SK-N-SH (cell line): Measurements from ENCODE around the gene CIDEB. TPM values are rescaled to one million over a fixed set of nuclear protein-coding genes. Genes with fewer than 3 reads are reported as not detected.
"Not testable (repeated sequence)": the region's sequence is repeated elsewhere in the genome, so short reads cannot be mapped to it uniquely, and the experiment has no call there.

Experiments used
- CTCF ChIA-PET: fragments of 300-600, 350-600 bp; formaldehyde crosslinking; extraction: SDS; loops from one replicate; lab custom pipeline; 2021; lab: Yijun Ruan, JAX
- POLR2A ChIA-PET: fragments of 350-600 bp; sonication (Branson Sonifier 250); formaldehyde crosslinking; extraction: SDS; loops from one replicate; lab custom pipeline; 2020; ENCODE audit warnings: antibody characterized with exemption, inconsistent platforms; lab: Yijun Ruan, JAX
- DNase-seq: peaks from one replicate; pipeline ENCODE4 v3.0.0; 2012
- H2AFZ ChIP-seq: fragments of 200-600 bp; sonication (generic); 2 replicates; pipeline ENCODE4 v1.8.1; 2016; ENCODE audit warnings: antibody characterized with exemption, mild to moderate bottlenecking, low read depth
- H3F3A ChIP-seq: fragments of 200-600 bp; sonication (generic); replicated peaks from 2 replicates; pipeline ENCODE3; 2016; ENCODE audit warnings: antibody characterized with exemption, mild to moderate bottlenecking; ENCODE audit not compliant: insufficient read depth
- H3K27ac ChIP-seq, 2 experiments: fragments of 200-500 bp in 1 of 2; fragments of 200-600 bp in 1 of 2; sonication (Bioruptor generic) in 1 of 2; sonication (generic), shearing (Covaris generic) in 1 of 2; 2 replicates each; pipeline versions ENCODE4 v1.5.1 to v1.6.1; 2014 to 2016; ENCODE audit warnings: low read depth in 2 of 2, inconsistent platforms in 1 of 2, low read length in 1 of 2, mild to moderate bottlenecking in 1 of 2, mixed read lengths in 1 of 2
- H3K27me3 ChIP-seq: fragments of 200-600 bp; sonication (generic), shearing (Covaris generic); 2 replicates; pipeline ENCODE4 v1.6.1; 2016; ENCODE audit warnings: mixed run types; ENCODE audit not compliant: insufficient read depth
- H3K36me3 ChIP-seq, 2 experiments: fragments of 200-500 bp in 1 of 2; fragments of 200-600 bp in 1 of 2; sonication (Bioruptor generic) in 1 of 2; sonication (generic) in 1 of 2; replicated peaks in 1 of 2; 2 replicates each; pipeline versions ENCODE3 to v1.5.1; 2014 to 2016; ENCODE audit warnings: low read length in 1 of 2, mild to moderate bottlenecking in 1 of 2; ENCODE audit not compliant: insufficient read depth in 2 of 2, control insufficient read depth in 1 of 2
- H3K4me1 ChIP-seq, 2 experiments: fragments of 200-500 bp in 1 of 2; fragments of 200-600 bp in 1 of 2; sonication (Bioruptor generic) in 1 of 2; sonication (generic), shearing (Covaris generic) in 1 of 2; 2 replicates each; pipeline versions ENCODE4 v1.5.1 to v1.6.1; 2014 to 2016; ENCODE audit warnings: low read depth in 1 of 2, low read length in 1 of 2, mixed run types in 1 of 2; ENCODE audit not compliant: insufficient read depth in 2 of 2, control insufficient read depth in 1 of 2
- H3K4me2 ChIP-seq: fragments of 200-600 bp; sonication (generic), shearing (Covaris generic); 2 replicates; pipeline ENCODE4 v1.6.1; 2017; ENCODE audit warnings: mixed run types
- H3K4me3 ChIP-seq, 2 experiments: fragments of 200-500 bp in 1 of 2; fragments of 200-600 bp in 1 of 2; sonication (Bioruptor generic) in 1 of 2; sonication (generic), shearing (Covaris generic) in 1 of 2; 2 replicates each; pipeline versions ENCODE4 v1.5.1 to v1.8.1; 2014 to 2016; ENCODE audit warnings: low read depth in 2 of 2, inconsistent platforms in 1 of 2, low read length in 1 of 2, mild to moderate bottlenecking in 1 of 2, mixed read lengths in 1 of 2, moderate library complexity in 1 of 2
- H3K79me2 ChIP-seq: fragments of 200-600 bp; sonication (generic); 2 replicates; pipeline ENCODE4 v1.8.1; 2017; ENCODE audit warnings: mild to moderate bottlenecking; ENCODE audit not compliant: insufficient read depth
- H3K9ac ChIP-seq: fragments of 200-600 bp; sonication (generic); 2 replicates; pipeline ENCODE4 v1.6.1; 2017; ENCODE audit warnings: mixed run types
- H3K9me2 ChIP-seq: fragments of 200-600 bp; sonication (generic); 2 replicates; pipeline ENCODE4 v1.6.1; 2017; ENCODE audit warnings: mixed run types
- H3K9me3 ChIP-seq: fragments of 200-600 bp; sonication (generic); 2 replicates; pipeline ENCODE4 v1.6.1; 2017; ENCODE audit warnings: mixed run types, mild to moderate bottlenecking, moderate library complexity
- H4K20me1 ChIP-seq: fragments of 200-600 bp; sonication (generic); 2 replicates; pipeline ENCODE4 v1.6.1; 2017; ENCODE audit warnings: mild to moderate bottlenecking, mixed run types; ENCODE audit not compliant: insufficient read depth
- ELF1 ChIP-seq: IDR thresholded peaks from 2 replicates; pipeline ENCODE4 v1.4.0; 2012
- EP300 ChIP-seq, 2 experiments: IDR thresholded peaks; 2 replicates each; pipeline versions ENCODE4 v1.4.0 to v1.6.1; 2012; ENCODE audit warnings: borderline replicate concordance in 1 of 2, low read depth in 1 of 2, low read length in 1 of 2
- FOXJ3 ChIP-seq: sonication (generic); formaldehyde crosslinking; IDR thresholded peaks from 2 replicates; pipeline ENCODE4 v1.5.1; 2020; ENCODE audit warnings: mild to moderate bottlenecking, missing genetic modification reagents
- GATA2 ChIP-seq: sonication (generic); formaldehyde crosslinking; IDR thresholded peaks from 2 replicates; pipeline ENCODE4 v1.5.0; 2020; ENCODE audit warnings: mild to moderate bottlenecking, missing genetic modification reagents
- JUND ChIP-seq: IDR thresholded peaks from 2 replicates; pipeline ENCODE4 v1.4.0; 2012
- MEF2A ChIP-seq: IDR thresholded peaks from 2 replicates; pipeline ENCODE4 v1.4.0; 2012; ENCODE audit warnings: low read depth, borderline replicate concordance
- MXI1 ChIP-seq: IDR thresholded peaks from 2 replicates; pipeline ENCODE4 v1.6.1; 2012; ENCODE audit warnings: mild to moderate bottlenecking, low read depth, low read length, improper control_type of control experiment
- POLR2AphosphoS5 ChIP-seq: IDR thresholded peaks from 2 replicates; pipeline ENCODE4 v1.6.1; 2012; ENCODE audit warnings: low read depth, low read length
- RFX5 ChIP-seq: IDR thresholded peaks from 2 replicates; pipeline ENCODE4 v1.6.1; 2012; ENCODE audit warnings: mild to moderate bottlenecking, improper control_type of control experiment, low read length
- SMC3 ChIP-seq: IDR thresholded peaks from 2 replicates; pipeline ENCODE4 v1.6.1; 2012; ENCODE audit warnings: low read depth, low read length, improper control_type of control experiment
- TCF12 ChIP-seq: IDR thresholded peaks from 2 replicates; pipeline ENCODE4 v1.4.0; 2012
- TEAD4 ChIP-seq: IDR thresholded peaks from 2 replicates; pipeline ENCODE4 v1.4.0; 2012; ENCODE audit warnings: mild to moderate bottlenecking, borderline replicate concordance; ENCODE audit not compliant: insufficient read depth
- YY1 ChIP-seq: IDR thresholded peaks from 2 replicates; pipeline ENCODE4 v1.4.0; 2012; ENCODE audit warnings: low read depth, mild to moderate bottlenecking
- WGBS: methylation state at CpG from one replicate; pipeline ENCODE4 v1.1.6; 2017; ENCODE audit warnings: low lambda C conversion rate; 5-methylcytosine and 5-hydroxymethylcytosine counted together
- polyA plus RNA-seq, 3 experiments: library from polyadenylated mRNA; depleted of rRNA; stranded (reverse); fragments of >200 nt; gene quantifications; 2 replicates each; pipeline ENCODE4 v1.2.3, GENCODE V29; 2012
- TF ChIP-seq, protein P1 (sequence below): fragments of 150-350 bp; IDR thresholded peaks from 2 replicates; pipeline ENCODE4 v1.6.1; 2017; ENCODE audit warnings: antibody characterized with exemption, low read length, low read depth, borderline replicate concordance
- TF ChIP-seq, protein P2 (sequence below): fragments of 200-600 bp; sonication (generic); IDR thresholded peaks from 2 replicates; pipeline ENCODE4 v1.6.1; 2017; ENCODE audit warnings: antibody characterized with exemption, mild to moderate bottlenecking, moderate library complexity
- TF ChIP-seq, protein P3 (sequence below): fragments of 150-350 bp; IDR thresholded peaks from 2 replicates; pipeline ENCODE4 v1.6.1; 2016; ENCODE audit warnings: mild to moderate bottlenecking, low read depth, low read length
- TF ChIP-seq, protein P4 (sequence below): IDR thresholded peaks from 2 replicates; pipeline ENCODE4 v1.4.0; 2012; ENCODE audit warnings: low read depth, borderline replicate concordance

The CIDEB gene
- polyA plus RNA-seq, 1 of the 3 experiments (the other 2 are of a cell fraction): 0.05 TPM

DNA sequence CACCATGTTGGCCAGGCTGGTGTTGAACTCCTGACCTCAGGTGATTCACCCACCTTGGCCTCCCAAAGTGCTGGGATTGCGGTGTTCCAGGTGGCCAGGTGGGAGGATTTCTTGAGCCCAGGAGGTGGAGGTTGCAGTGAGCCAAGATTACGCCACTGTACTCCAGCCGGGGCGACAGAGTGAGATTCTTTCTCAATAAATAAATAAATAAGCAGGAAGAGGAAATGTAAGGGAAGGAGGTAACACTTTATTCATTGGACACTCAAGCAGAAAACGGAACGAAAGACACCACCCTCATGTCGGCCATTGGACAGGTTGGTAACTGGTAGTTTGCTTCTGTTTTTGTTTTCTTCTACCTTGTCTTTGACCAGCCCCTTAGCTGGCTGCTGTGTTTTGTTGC, 47.2 kb upstream of the CIDEB start:
- no peak overlapping the region for H3K4me3 ChIP-seq
- H2AFZ ChIP-seq: no peak overlapping the region
- ChIA-PET CTCF (interaction anchor here (0.6 to 3.0 kb wide), 4 partner anchors 11 to 82 kb away, joined by 3 to 23 read pairs (median 4); no protein-coding TSS in a partner anchor), POLR2A (no interaction called here)
- no peak overlapping the region for H3K9ac ChIP-seq
- no peaks in the 10 kb centered on the region for H3K9me3 ChIP-seq
- no peaks in the 10 kb centered on the region for H3K79me2 ChIP-seq
- no peak overlapping the region for H3K27ac ChIP-seq
- 70% methylated on average over 7 of the region's 7 CpGs for WGBS
- H3K9me2 ChIP-seq: no peaks in the 10 kb centered on the region
- no peaks in the 10 kb centered on the region for H3F3A ChIP-seq
- TF ChIP-seq MXI1 (no peak), FOXJ3 (no peak), MEF2A (no peak)
- H3K4me2 ChIP-seq: no peak overlapping the region
- peaks cover 48% of the 10 kb centered on the region for H3K27me3 ChIP-seq
- no peak for DNase-seq
- H3K4me1 ChIP-seq: no peaks in the 10 kb centered on the region; a peak in 1 of 4 replicates
- no peaks in the 10 kb centered on the region for H3K36me3 ChIP-seq
- H4K20me1 ChIP-seq: no peaks in the 10 kb centered on the region

DNA sequence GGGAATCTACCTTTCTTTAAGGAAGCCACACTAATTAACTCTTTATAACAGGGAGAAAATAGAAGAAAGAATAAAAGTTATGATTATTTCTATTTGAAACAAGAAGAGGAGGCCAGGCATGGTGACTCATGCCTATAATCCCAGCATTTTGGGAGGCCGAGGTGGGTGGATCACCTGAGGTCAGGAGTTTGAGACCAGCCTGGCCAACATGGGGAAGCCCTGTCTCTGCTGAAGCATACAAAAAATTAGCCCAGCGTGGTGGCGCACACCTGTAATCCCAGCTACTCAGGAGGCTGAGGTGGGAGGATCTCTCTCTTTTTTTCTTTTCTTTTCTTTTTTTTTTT, 46.7 kb upstream of the CIDEB start:
- H4K20me1 ChIP-seq, H3K4me3 ChIP-seq, H3K79me2 ChIP-seq, H2AFZ ChIP-seq, H3K27ac ChIP-seq, H3K4me2 ChIP-seq, H3K36me3 ChIP-seq, H3K9me3 ChIP-seq, H3K9me2 ChIP-seq, H3K4me1 ChIP-seq, H3F3A ChIP-seq, H3K9ac ChIP-seq, POLR2A ChIA-PET, DNase-seq: not testable (repeated sequence)
- H3K27me3 ChIP-seq: peaks cover 54% of the 10 kb centered on the region
- WGBS: 57% methylated on average over 3 of the region's 3 CpGs
- CTCF ChIA-PET: interaction anchor here (1.3 to 3.5 kb wide), 2 partner anchors 12 to 21 kb away, joined by 4 to 21 read pairs; no protein-coding TSS in a partner anchor

DNA sequence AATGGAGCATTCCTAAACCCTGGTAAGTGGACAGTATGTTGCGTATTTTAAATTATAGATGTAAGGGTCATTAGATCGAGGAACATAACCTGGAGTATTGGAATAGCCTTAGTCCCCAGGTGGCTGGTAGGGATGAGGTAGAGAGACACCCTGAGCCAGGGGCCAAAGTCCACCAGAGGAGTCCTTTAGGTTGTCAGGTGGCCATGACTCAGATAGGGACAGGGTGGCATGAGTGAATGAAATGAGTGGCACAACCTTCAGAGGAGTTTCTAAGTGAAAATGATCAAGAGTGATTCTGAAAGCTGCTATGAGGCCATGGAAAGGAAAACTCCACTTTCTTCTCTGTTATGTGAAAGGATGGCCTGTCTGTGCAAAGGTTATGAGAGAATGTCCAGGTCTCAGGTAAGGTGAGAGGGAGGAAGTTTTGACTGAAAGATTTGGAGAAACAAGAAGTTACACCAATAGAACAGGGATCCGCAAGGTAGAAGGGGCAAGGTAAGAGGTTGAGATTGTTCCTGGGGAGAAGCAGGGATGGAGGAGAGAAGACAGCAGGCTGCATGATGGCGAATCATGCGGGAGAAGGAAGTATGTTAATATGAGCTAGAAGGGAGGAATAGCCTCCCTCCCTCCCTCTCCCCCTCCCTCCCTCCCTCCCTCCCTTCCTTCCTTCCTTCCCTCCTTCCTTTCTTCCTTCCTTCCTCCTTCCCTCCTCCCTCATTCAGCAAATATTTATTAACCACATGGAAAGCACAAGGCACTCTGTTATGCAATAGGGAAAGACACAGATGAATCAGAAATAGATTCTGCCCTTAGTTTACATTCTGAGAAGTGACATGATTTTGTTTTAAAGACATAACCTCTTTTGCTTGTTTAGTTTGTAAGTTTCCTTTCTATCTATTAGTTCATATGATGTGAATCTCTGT, 46.0 kb upstream of the CIDEB start:
- Histone ChIP-seq H3K36me3 (no peaks in the 10 kb centered on the region), H3K9me2 (no peaks in the 10 kb centered on the region), H3K4me2 (no peak overlapping the region), H4K20me1 (no peaks in the 10 kb centered on the region), H3F3A (no peaks in the 10 kb centered on the region), H3K79me2 (no peaks in the 10 kb centered on the region), H3K27me3 (peaks cover 57% of the 10 kb centered on the region), H3K27ac (no peak overlapping the region), H3K9me3 (no peaks in the 10 kb centered on the region), H3K9ac (no peak overlapping the region), H3K4me1 (no peaks in the 10 kb centered on the region; a peak in 1 of 4 replicates), H3K4me3 (no peak overlapping the region), H2AFZ (no peak overlapping the region)
- ChIA-PET POLR2A (no interaction called here), CTCF (interaction anchor here (1.3 to 5.0 kb wide), 3 partner anchors 12 to 20 kb away, joined by 4 to 32 read pairs (median 21); partner anchors contain the start of gene ADCY4)
- 49% methylated on average over 5 of the region's 5 CpGs for WGBS
- no peak for DNase-seq
- TF ChIP-seq, protein P1, sequence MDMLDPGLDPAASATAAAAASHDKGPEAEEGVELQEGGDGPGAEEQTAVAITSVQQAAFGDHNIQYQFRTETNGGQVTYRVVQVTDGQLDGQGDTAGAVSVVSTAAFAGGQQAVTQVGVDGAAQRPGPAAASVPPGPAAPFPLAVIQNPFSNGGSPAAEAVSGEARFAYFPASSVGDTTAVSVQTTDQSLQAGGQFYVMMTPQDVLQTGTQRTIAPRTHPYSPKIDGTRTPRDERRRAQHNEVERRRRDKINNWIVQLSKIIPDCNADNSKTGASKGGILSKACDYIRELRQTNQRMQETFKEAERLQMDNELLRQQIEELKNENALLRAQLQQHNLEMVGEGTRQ: no peak
- TF ChIP-seq FOXJ3 (no peak), EP300 (IDR thresholded peaks at IDR 0.05; ENCODE audit: borderline replicate concordance in 1 of 2, low read depth in 1 of 2, low read length in 1 of 2) (no peak), TEAD4 (no peak), TCF12 (no peak), ELF1 (no peak), SMC3 (no peak), YY1 (no peak), MXI1 (no peak), POLR2AphosphoS5 (no peak), JUND (no peak), RFX5 (no peak), GATA2 (CRISPR knock-in tag) (no peak)
- TF ChIP-seq, protein P2, sequence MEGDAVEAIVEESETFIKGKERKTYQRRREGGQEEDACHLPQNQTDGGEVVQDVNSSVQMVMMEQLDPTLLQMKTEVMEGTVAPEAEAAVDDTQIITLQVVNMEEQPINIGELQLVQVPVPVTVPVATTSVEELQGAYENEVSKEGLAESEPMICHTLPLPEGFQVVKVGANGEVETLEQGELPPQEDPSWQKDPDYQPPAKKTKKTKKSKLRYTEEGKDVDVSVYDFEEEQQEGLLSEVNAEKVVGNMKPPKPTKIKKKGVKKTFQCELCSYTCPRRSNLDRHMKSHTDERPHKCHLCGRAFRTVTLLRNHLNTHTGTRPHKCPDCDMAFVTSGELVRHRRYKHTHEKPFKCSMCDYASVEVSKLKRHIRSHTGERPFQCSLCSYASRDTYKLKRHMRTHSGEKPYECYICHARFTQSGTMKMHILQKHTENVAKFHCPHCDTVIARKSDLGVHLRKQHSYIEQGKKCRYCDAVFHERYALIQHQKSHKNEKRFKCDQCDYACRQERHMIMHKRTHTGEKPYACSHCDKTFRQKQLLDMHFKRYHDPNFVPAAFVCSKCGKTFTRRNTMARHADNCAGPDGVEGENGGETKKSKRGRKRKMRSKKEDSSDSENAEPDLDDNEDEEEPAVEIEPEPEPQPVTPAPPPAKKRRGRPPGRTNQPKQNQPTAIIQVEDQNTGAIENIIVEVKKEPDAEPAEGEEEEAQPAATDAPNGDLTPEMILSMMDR: no peak
- TF ChIP-seq, protein P3, sequence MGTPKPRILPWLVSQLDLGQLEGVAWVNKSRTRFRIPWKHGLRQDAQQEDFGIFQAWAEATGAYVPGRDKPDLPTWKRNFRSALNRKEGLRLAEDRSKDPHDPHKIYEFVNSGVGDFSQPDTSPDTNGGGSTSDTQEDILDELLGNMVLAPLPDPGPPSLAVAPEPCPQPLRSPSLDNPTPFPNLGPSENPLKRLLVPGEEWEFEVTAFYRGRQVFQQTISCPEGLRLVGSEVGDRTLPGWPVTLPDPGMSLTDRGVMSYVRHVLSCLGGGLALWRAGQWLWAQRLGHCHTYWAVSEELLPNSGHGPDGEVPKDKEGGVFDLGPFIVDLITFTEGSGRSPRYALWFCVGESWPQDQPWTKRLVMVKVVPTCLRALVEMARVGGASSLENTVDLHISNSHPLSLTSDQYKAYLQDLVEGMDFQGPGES: no peak
- TF ChIP-seq, protein P4, sequence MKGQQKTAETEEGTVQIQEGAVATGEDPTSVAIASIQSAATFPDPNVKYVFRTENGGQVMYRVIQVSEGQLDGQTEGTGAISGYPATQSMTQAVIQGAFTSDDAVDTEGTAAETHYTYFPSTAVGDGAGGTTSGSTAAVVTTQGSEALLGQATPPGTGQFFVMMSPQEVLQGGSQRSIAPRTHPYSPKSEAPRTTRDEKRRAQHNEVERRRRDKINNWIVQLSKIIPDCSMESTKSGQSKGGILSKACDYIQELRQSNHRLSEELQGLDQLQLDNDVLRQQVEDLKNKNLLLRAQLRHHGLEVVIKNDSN: no peak
